ENCODE data around the gene PAXX.

The PAXX gene

GRCh38 chr9:136957461-136957860 lies 34.8 kb upstream of the PAXX start:
- Histone ChIP-seq H3K4me3 (replicated peaks; ENCODE audit: insufficient read depth, low read length) (no peak overlapping the region), H3K27ac (replicated peaks) (no peak overlapping the region), H3K27me3 (ENCODE audit: insufficient read depth, poor library complexity, severe bottlenecking) (no peaks in the 10 kb centered on the region)
- DNase-seq (ENCODE audit: low read depth in 1 of 2, low spot score in 1 of 2), result no peak
- no peak for TF ChIP-seq CTCF (IDR thresholded peaks at IDR 0.05; ENCODE audit: insufficient read depth, low read length)
- no peak for TF ChIP-seq REST (IDR thresholded peaks at IDR 0.05; ENCODE audit: insufficient replicate concordance, low read depth)
- no peak for TF ChIP-seq POLR2AphosphoS5 (IDR thresholded peaks at IDR 0.05; ENCODE audit: low read depth)
- no peak for TF ChIP-seq SPI1 (IDR thresholded peaks at IDR 0.05; ENCODE audit: borderline replicate concordance, low read depth)
- no peak for TF ChIP-seq GABPA (IDR thresholded peaks at IDR 0.05; ENCODE audit: low read depth)

- TF ChIP-seq GABPA (IDR thresholded peaks at IDR 0.05; ENCODE audit: low read depth) (no peak), REST (IDR thresholded peaks at IDR 0.05; ENCODE audit: insufficient replicate concordance, low read depth) (no peak), SPI1 (IDR thresholded peaks at IDR 0.05; ENCODE audit: borderline replicate concordance, low read depth) (no peak), POLR2AphosphoS5 (IDR thresholded peaks at IDR 0.05; ENCODE audit: low read depth) (no peak), CTCF (IDR thresholded peaks at IDR 0.05; ENCODE audit: insufficient read depth, low read length) (no peak)
- Histone ChIP-seq H3K27me3 (ENCODE audit: insufficient read depth, poor library complexity, severe bottlenecking) (no peaks in the 10 kb centered on the region), H3K4me3 (replicated peaks; ENCODE audit: insufficient read depth, low read length) (no peak overlapping the region), H3K27ac (replicated peaks) (no peak overlapping the region)
- no peak for DNase-seq (ENCODE audit: low read depth in 1 of 2, low spot score in 1 of 2)
Observed at GRCh38 chr9:136957901-136958300, 34.3 kb upstream of the PAXX start.

GRCh38 chr9:136958473-136958872 lies 33.7 kb upstream of the PAXX start:
- DNase-seq (ENCODE audit: low read depth in 1 of 2, low spot score in 1 of 2), result no peak
- H3K4me3 ChIP-seq (replicated peaks; ENCODE audit: insufficient read depth, low read length), result no peak overlapping the region
- no peaks in the 10 kb centered on the region for H3K27me3 ChIP-seq (ENCODE audit: insufficient read depth, poor library complexity, severe bottlenecking)
- no peak for TF ChIP-seq POLR2AphosphoS5 (IDR thresholded peaks at IDR 0.05; ENCODE audit: low read depth)
- no peak for TF ChIP-seq SPI1 (IDR thresholded peaks at IDR 0.05; ENCODE audit: borderline replicate concordance, low read depth)
- TF ChIP-seq REST (IDR thresholded peaks at IDR 0.05; ENCODE audit: insufficient replicate concordance, low read depth), result no peak
- no peak for TF ChIP-seq GABPA (IDR thresholded peaks at IDR 0.05; ENCODE audit: low read depth)
- TF ChIP-seq CTCF (IDR thresholded peaks at IDR 0.05; ENCODE audit: insufficient read depth, low read length), result no peak
- no peak overlapping the region for H3K27ac ChIP-seq (replicated peaks)

Data from HL-60 (cell line).